DOHH2 (cell line): Measurements from ENCODE around the gene MTCL1.

Experiments
- H3F3A ChIP-seq: fragments of 200-600 bp; sonication (generic), shearing (Covaris generic); 2 replicates; pipeline ENCODE4 v1.6.0; 2016; ENCODE audit warnings: antibody characterized with exemption, mild to moderate bottlenecking; ENCODE audit not compliant: control insufficient read depth, insufficient read depth
- H3K27ac ChIP-seq: fragments of 200-600 bp; sonication (generic); 2 replicates; pipeline ENCODE4 v1.5.1; 2014; ENCODE audit warnings: low read depth, mild to moderate bottlenecking, low read length, moderate library complexity
- H3K27me3 ChIP-seq: fragments of 200-600 bp; sonication (generic); 2 replicates; pipeline ENCODE4 v1.6.1; 2014; ENCODE audit warnings: mild to moderate bottlenecking, low read length, mixed read lengths; ENCODE audit not compliant: control insufficient read depth
- H3K36me3 ChIP-seq: fragments of 200-600 bp; sonication (generic); 2 replicates; pipeline ENCODE4 v1.6.1; 2014; ENCODE audit warnings: mild to moderate bottlenecking, low read length, moderate library complexity, mixed read lengths; ENCODE audit not compliant: control insufficient read depth
- H3K4me1 ChIP-seq: fragments of 200-600 bp; sonication (generic); 2 replicates; pipeline ENCODE4 v1.6.1; 2014; ENCODE audit warnings: mild to moderate bottlenecking, low read length, mixed read lengths; ENCODE audit not compliant: control insufficient read depth
- H3K4me2 ChIP-seq: fragments of 200-600 bp; sonication (generic); 2 replicates; pipeline ENCODE4 v1.6.0; 2014; ENCODE audit warnings: mild to moderate bottlenecking, low read length, moderate library complexity
- H3K4me3 ChIP-seq: fragments of 200-600 bp; sonication (generic); 2 replicates; pipeline ENCODE4 v1.5.1; 2014; ENCODE audit warnings: mild to moderate bottlenecking, low read length, mixed read lengths
- H3K79me2 ChIP-seq: fragments of 200-600 bp; sonication (generic); 2 replicates; pipeline ENCODE4 v1.6.1; 2014; ENCODE audit warnings: mild to moderate bottlenecking, low read length, mixed read lengths; ENCODE audit not compliant: control insufficient read depth
- H3K9me2 ChIP-seq: fragments of 200-600 bp; sonication (generic); replicated peaks from 2 replicates; pipeline ENCODE4 v1.6.1; 2014; ENCODE audit warnings: mild to moderate bottlenecking, low read length, mixed read lengths; ENCODE audit not compliant: control insufficient read depth
- H3K9me3 ChIP-seq: fragments of 200-600 bp; sonication (generic); 2 replicates; pipeline ENCODE4 v1.6.1; 2014; ENCODE audit warnings: antibody characterized with exemption, low read length, mixed read lengths; ENCODE audit not compliant: control insufficient read depth, insufficient read depth
- H4K20me1 ChIP-seq: fragments of 200-600 bp; sonication (generic); 2 replicates; pipeline ENCODE4 v1.6.0; 2014; ENCODE audit warnings: low read depth, mild to moderate bottlenecking, antibody characterized with exemption, low read length, moderate library complexity; ENCODE audit not compliant: control insufficient read depth, insufficient read depth
- CTCF ChIP-seq: fragments of 200-600 bp; sonication (generic); IDR thresholded peaks from one replicate; pipeline ENCODE4 v1.5.1; 2014; ENCODE audit warnings: antibody characterized with exemption, mild to moderate bottlenecking, low read depth, low read length; ENCODE audit not compliant: poor library complexity, severe bottlenecking
- EZH2phosphoT487 ChIP-seq: fragments of 200-600 bp; sonication (generic); IDR thresholded peaks from 2 replicates; pipeline ENCODE4 v1.6.1; 2017; ENCODE audit warnings: borderline replicate concordance, mild to moderate bottlenecking, antibody characterized with exemption, low read length, moderate library complexity, mixed read lengths

The MTCL1 gene

DNA sequence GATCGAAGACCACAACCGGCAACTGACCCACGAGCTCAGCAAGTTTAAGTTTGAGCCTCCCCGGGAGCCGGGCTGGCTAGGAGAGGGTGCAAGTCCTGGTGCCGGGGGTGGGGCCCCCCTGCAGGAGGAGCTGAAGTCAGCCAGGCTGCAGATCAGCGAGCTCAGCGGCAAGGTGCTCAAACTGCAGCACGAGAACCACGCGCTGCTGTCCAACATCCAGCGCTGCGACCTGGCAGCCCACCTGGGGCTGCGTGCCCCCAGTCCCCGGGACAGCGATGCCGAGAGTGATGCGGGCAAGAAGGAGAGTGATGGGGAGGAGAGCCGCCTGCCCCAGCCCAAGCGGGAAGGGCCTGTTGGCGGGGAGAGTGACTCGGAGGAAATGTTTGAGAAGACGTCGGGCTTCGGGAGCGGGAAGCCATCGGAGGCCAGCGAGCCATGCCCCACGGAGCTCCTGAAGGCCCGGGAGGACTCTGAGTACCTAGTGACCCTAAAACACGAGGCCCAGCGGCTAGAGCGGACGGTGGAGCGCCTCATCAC is 78.7 kb downstream of the MTCL1 start:
- Histone ChIP-seq H3K4me2 (no peak overlapping the region), H3K4me1 (no peaks in the 10 kb centered on the region), H3F3A (no peaks in the 10 kb centered on the region), H3K79me2 (no peaks in the 10 kb centered on the region), H3K4me3 (no peak overlapping the region), H3K27ac (no peak overlapping the region), H3K9me2 (no peaks in the 10 kb centered on the region), H4K20me1 (no peaks in the 10 kb centered on the region), H3K9me3 (no peaks in the 10 kb centered on the region), H3K27me3 (no peaks in the 10 kb centered on the region), H3K36me3 (no peaks in the 10 kb centered on the region)
- TF ChIP-seq EZH2phosphoT487 (no peak), CTCF (no peak)

- no peaks in the 10 kb centered on the region for H3K9me2 ChIP-seq
- no peak overlapping the region for H3K27ac ChIP-seq
- H3K4me1 ChIP-seq, result no peaks in the 10 kb centered on the region
- no peak overlapping the region for H3K4me2 ChIP-seq
- H3K9me3 ChIP-seq, result no peaks in the 10 kb centered on the region
- H3F3A ChIP-seq, result no peaks in the 10 kb centered on the region
- no peaks in the 10 kb centered on the region for H3K79me2 ChIP-seq
- H3K27me3 ChIP-seq, result no peaks in the 10 kb centered on the region
- TF ChIP-seq EZH2phosphoT487 (no peak), CTCF (no peak)
- H4K20me1 ChIP-seq, result no peaks in the 10 kb centered on the region
- H3K4me3 ChIP-seq, result no peak overlapping the region
- no peaks in the 10 kb centered on the region for H3K36me3 ChIP-seq
Observed at GRCh38 chr18:8785261-8785660, 79.9 kb downstream of the MTCL1 start.

- Histone ChIP-seq H3K27me3 (no peaks in the 10 kb centered on the region), H3K4me3 (no peak overlapping the region), H3K36me3 (no peaks in the 10 kb centered on the region), H3K79me2 (no peaks in the 10 kb centered on the region), H3F3A (no peaks in the 10 kb centered on the region), H3K9me3 (no peaks in the 10 kb centered on the region), H4K20me1 (no peaks in the 10 kb centered on the region), H3K9me2 (no peaks in the 10 kb centered on the region), H3K27ac (no peak overlapping the region), H3K4me2 (no peak overlapping the region), H3K4me1 (no peaks in the 10 kb centered on the region)
- TF ChIP-seq EZH2phosphoT487 (no peak), CTCF (no peak)
Observed at GRCh38 chr18:8785855-8786482, 80.6 kb downstream of the MTCL1 start.
